Smooth muscle cell (in vitro differentiated cells): ENCODE data around the gene TSPYL4. TPM values are rescaled to one million over a fixed set of nuclear protein-coding genes. Genes with fewer than 3 reads are reported as not detected.
A peak's percentile ranks its signal among the peaks of the same experiment; 100 is the strongest.

Experiments used
- DNase-seq: peaks from one replicate; lab custom pipeline; 2025; ENCODE audit not compliant: unreplicated experiment; lab: John Stamatoyannopoulos, UW
- H2AFZ ChIP-seq: fragments of 200-600 bp; sonication (generic); 2 replicates; pipeline ENCODE4 v1.6.0; 2016; ENCODE audit warnings: antibody characterized with exemption, low read depth, mild to moderate bottlenecking
- H3F3A ChIP-seq: fragments of 200-600 bp; sonication (generic); 2 replicates; pipeline ENCODE4 v1.6.0; 2017; ENCODE audit warnings: antibody characterized with exemption, low read depth
- H3K27ac ChIP-seq: fragments of 200-600 bp; sonication (generic); 2 replicates; pipeline ENCODE4 v1.5.1; 2016; ENCODE audit warnings: low read depth, mild to moderate bottlenecking
- H3K27me3 ChIP-seq: fragments of 200-600 bp; sonication (generic); 2 replicates; pipeline ENCODE4 v1.6.1; 2016; ENCODE audit warnings: low read depth, mild to moderate bottlenecking
- H3K36me3 ChIP-seq: fragments of 200-600 bp; sonication (generic); 2 replicates; pipeline ENCODE4 v1.5.1; 2016; ENCODE audit warnings: low read depth
- H3K4me1 ChIP-seq: fragments of 200-600 bp; sonication (generic); 2 replicates; pipeline ENCODE4 v1.5.1; 2016; ENCODE audit warnings: low read depth
- H3K4me2 ChIP-seq: fragments of 200-600 bp; sonication (generic); 2 replicates; pipeline ENCODE4 v1.6.0; 2016; ENCODE audit warnings: mild to moderate bottlenecking
- H3K4me3 ChIP-seq: fragments of 200-600 bp; sonication (generic); 2 replicates; pipeline ENCODE4 v1.5.1; 2016; ENCODE audit warnings: mild to moderate bottlenecking
- H3K79me2 ChIP-seq: fragments of 200-600 bp; sonication (generic); 2 replicates; pipeline ENCODE4 v1.6.0; 2016; ENCODE audit warnings: low read depth, mild to moderate bottlenecking
- H3K9ac ChIP-seq: fragments of 200-600 bp; sonication (generic); 2 replicates; pipeline ENCODE4 v1.6.0; 2016; ENCODE audit warnings: low read depth
- H3K9me3 ChIP-seq: fragments of 200-600 bp; sonication (generic); replicated peaks from 2 replicates; pipeline ENCODE4 v1.5.1; 2016; ENCODE audit warnings: low read depth
- H4K20me1 ChIP-seq: fragments of 200-600 bp; sonication (generic); 2 replicates; pipeline ENCODE4 v1.6.0; 2016; ENCODE audit warnings: low read depth
- CTCF ChIP-seq: fragments of 200-600 bp; sonication (generic); IDR thresholded peaks from 2 replicates; pipeline ENCODE4 v1.5.1; 2017; ENCODE audit warnings: borderline replicate concordance, mild to moderate bottlenecking, antibody characterized with exemption; ENCODE audit not compliant: insufficient read depth, poor library complexity, severe bottlenecking
- WGBS: methylation state at CpG from one replicate; pipeline ENCODE4 v1.1.7; 2016; ENCODE audit warnings: low lambda C conversion rate; 5-methylcytosine and 5-hydroxymethylcytosine counted together
- polyA plus RNA-seq: library from polyadenylated mRNA; unstranded; fragments of >200 nt; fragmentation: Nextera tagmentation; extraction: Ambion mirVana; gene quantifications from 2 replicates; pipeline ENCODE4 v1.2.1, GENCODE V29; 2016
- total RNA-seq: library from RNA; depleted of rRNA; stranded (reverse); fragments of >200 nt; gene quantifications from 2 replicates; pipeline ENCODE4 v1.2.3, GENCODE V29; 2014

TSPYL4 gene
- total and polyA plus RNA-seq, 2 experiments from 2014 or later: 14.7 to 29.5 TPM

DNA sequence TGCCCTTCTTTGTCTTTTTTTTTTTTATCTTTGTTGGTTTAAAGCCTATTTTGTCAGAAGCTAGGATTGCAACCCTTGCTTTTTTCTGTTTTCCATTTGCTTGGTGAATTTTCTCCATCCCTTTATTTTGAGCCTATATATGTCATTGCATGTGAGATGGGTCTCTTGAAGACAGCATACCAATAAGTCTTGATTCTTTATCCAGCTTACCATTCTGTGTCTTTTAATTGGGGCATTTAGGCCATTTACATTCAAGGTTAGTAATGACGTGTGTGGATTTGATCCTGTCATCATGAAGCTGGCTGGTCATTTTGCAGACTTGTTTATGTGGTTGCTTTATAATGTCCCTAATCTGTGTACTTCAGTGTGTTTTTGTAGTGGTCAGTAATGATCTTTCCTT, 9.5 kb upstream of the TSPYL4 start:
- no peaks in the 10 kb centered on the region for H3K4me1 ChIP-seq
- no peaks in the 10 kb centered on the region for H3K9me3 ChIP-seq
- TF ChIP-seq CTCF: no peak

DNA sequence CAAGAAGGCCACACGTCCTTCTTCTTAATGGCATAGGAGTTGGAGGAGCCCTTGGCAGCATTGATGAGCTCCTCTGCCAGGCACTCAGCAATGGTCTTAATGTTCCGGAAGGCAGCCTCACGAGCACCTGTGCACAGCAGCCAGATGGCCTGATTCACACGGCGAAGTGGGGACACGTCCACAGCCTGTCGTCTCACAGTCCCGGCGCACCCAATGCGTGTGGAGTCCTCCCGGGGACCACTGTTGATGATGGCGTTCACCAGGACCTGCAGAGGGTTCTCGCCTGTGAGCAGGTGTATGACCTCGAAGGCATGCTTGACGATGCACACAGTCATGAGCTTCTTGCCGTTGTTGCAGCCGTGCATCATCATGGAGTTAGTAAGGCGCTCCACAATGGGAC, 4.6 kb upstream of the TSPYL4 start:
- Histone ChIP-seq H3K27ac (no peak overlapping the region), H3F3A (peaks cover 6% of the 10 kb centered on the region), H3K4me1 (peaks cover 14% of the 10 kb centered on the region), H3K36me3 (no peaks in the 10 kb centered on the region), H3K9me3 (no peaks in the 10 kb centered on the region), H3K27me3 (no peaks in the 10 kb centered on the region), H3K4me2 (no peak overlapping the region), H3K79me2 (peaks cover 12% of the 10 kb centered on the region), H4K20me1 (no peaks in the 10 kb centered on the region), H2AFZ (no peak overlapping the region), H3K9ac (no peak overlapping the region), H3K4me3 (no peak overlapping the region)
- no peak for DNase-seq
- 95% methylated on average over 18 of the region's 18 CpGs for WGBS
- TF ChIP-seq CTCF: no peak

More for the DNA sequence above, 9.5 kb upstream of the TSPYL4 start:
- Histone ChIP-seq H3K4me3 (no peak overlapping the region), H3F3A (no peaks in the 10 kb centered on the region), H3K36me3 (no peaks in the 10 kb centered on the region), H3K4me2 (no peak overlapping the region), H4K20me1 (no peaks in the 10 kb centered on the region), H2AFZ (no peak overlapping the region), H3K27me3 (no peaks in the 10 kb centered on the region), H3K79me2 (no peaks in the 10 kb centered on the region), H3K27ac (no peak overlapping the region), H3K9ac (no peak overlapping the region)
- no peak for DNase-seq
- 95% methylated on average over 1 of the region's 1 CpG for WGBS

- no peak for TF ChIP-seq CTCF
- no peak overlapping the region for H3K4me3 ChIP-seq
- no peaks in the 10 kb centered on the region for H3K27me3 ChIP-seq
- 100% methylated on average over 1 of the region's 1 CpG for WGBS
- peaks cover 30% of the 10 kb centered on the region for H3K4me1 ChIP-seq
- peaks cover 14% of the 10 kb centered on the region for H3F3A ChIP-seq
- no peak for DNase-seq
- no peak overlapping the region for H3K9ac ChIP-seq
- H3K36me3 ChIP-seq: no peaks in the 10 kb centered on the region
- H4K20me1 ChIP-seq: no peaks in the 10 kb centered on the region
- no peak overlapping the region for H3K4me2 ChIP-seq
- H3K9me3 ChIP-seq: no peaks in the 10 kb centered on the region
- no peak overlapping the region for H2AFZ ChIP-seq
- no peak overlapping the region for H3K27ac ChIP-seq
- peaks cover 30% of the 10 kb centered on the region for H3K79me2 ChIP-seq
Observed at GRCh38 chr6:116256694-116257093, 2.8 kb upstream of the TSPYL4 start.

DNA sequence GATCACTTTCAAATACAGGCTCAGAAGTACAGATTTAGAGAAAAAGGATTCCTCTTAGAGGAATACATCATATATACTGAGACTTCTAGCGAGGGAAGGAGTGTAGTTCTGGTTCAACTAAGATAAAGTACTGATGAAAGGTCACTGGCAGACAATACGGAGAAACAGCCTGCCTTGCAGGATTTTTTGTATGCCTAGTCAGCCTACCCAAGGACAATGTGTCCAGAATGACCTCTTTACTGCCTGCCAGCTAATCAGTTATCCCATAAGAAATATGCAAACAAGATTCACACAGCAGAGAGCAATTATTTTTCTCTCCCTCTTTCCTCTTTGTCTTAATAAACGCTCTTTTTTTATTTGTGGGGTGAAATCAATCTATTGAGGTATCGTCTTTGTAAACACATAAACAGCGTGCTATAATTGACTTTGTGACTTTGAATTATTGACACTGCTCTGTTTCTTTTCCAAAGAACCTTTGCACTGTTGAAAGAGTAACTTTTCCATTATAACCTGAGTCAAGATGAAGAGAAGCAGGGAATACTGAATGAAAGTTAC, 1.4 kb upstream of the TSPYL4 start:
- no peak overlapping the region for H2AFZ ChIP-seq
- no peak for DNase-seq
- peaks cover 14% of the 10 kb centered on the region for H3F3A ChIP-seq
- peak overlapping the region; percentile 100 for H3K9ac ChIP-seq
- H4K20me1 ChIP-seq: no peaks in the 10 kb centered on the region
- H3K27ac ChIP-seq: peak overlapping the region; percentile 98
- no peaks in the 10 kb centered on the region for H3K27me3 ChIP-seq
- no peaks in the 10 kb centered on the region for H3K36me3 ChIP-seq
- 64% methylated on average over 5 of the region's 5 CpGs for WGBS
- TF ChIP-seq CTCF: no peak
- peaks cover 42% of the 10 kb centered on the region for H3K79me2 ChIP-seq
- no peaks in the 10 kb centered on the region for H3K9me3 ChIP-seq
- H3K4me3 ChIP-seq: peak overlapping the region; percentile 93
- peaks cover 44% of the 10 kb centered on the region for H3K4me1 ChIP-seq
- peak overlapping the region; percentile 97 for H3K4me2 ChIP-seq
